Stimulated activated naive CD8-positive, alpha-beta T cell treated with anti-CD3 and anti-CD28 coated beads, Interleukin-15, Interleukin-2, amounts not matched to agents 100 U/mL and 50 U/mL, for 24 hours (primary cell): ENCODE results near the gene TIMP1.
"Not testable (repeated sequence)": the region's sequence is repeated elsewhere in the genome, so short reads cannot be mapped to it uniquely, and the experiment has no call there.

Source experiments
- ATAC-seq: fragments of 150-1000 bp; cut with Tn5 transposase; one replicate; pipeline ENCODE4 v1.10.0; 2021
- DNase-seq: peaks from one replicate; pipeline ENCODE4 v3.0.0; 2021

TIMP1 gene

GRCh38 chrX:47603125-47603524 lies 20.9 kb downstream of the TIMP1 start:
- not testable (repeated sequence) for DNase-seq, ATAC-seq

GRCh38 chrX:47605024-47605423 lies 22.8 kb downstream of the TIMP1 start:
- no peak for ATAC-seq
- DNase-seq, result no peak

- DNase-seq, result no peak
- no peak for ATAC-seq
Measured at GRCh38 chrX:47607091-47607490, 24.9 kb downstream of the TIMP1 start.

DNA sequence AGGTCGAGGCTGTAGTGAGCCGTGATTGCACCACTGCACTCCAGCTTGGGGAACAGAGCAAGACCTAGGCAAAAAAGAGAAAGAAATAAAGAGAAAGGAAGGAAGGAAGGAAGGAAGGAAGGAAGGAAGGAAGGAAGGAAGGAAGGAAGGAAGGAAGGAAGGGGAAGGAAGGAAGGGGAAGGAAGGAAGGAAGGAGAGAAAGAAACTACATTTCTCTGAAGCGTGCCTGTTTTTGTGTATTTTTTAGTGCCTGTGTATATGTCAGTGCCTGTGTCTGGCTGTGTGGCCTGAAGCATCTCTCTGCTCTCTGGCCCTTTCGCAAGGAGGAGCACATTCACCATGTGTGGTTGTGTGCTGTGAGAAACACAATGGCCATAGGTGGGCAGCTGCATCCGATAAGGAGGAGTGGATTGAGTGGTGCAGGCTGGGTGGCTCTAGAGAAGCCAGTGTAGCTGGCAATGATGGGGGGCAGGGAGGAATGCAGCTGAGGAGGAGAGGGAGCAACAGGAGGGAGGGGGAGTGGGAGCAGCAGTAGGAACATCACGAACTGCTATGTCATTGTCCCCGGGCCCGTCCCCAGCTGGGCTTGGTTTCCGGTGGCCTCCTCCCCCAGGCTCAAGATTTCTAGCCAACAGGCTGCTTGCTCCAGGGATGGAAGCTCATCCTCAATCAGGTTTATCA lies 26.0 kb downstream of the TIMP1 start:
- ATAC-seq (no peak), DNase-seq (no peak)

GRCh38 chrX:47610511-47610910 lies 28.3 kb downstream of the TIMP1 start:
- DNase-seq (no peak), ATAC-seq (no peak)

- no peak for ATAC-seq
- no peak for DNase-seq
Measured at GRCh38 chrX:47611489-47611888, 29.3 kb downstream of the TIMP1 start.

GRCh38 chrX:47611926-47612325 lies 29.7 kb downstream of the TIMP1 start:
- ATAC-seq, result no peak

DNA sequence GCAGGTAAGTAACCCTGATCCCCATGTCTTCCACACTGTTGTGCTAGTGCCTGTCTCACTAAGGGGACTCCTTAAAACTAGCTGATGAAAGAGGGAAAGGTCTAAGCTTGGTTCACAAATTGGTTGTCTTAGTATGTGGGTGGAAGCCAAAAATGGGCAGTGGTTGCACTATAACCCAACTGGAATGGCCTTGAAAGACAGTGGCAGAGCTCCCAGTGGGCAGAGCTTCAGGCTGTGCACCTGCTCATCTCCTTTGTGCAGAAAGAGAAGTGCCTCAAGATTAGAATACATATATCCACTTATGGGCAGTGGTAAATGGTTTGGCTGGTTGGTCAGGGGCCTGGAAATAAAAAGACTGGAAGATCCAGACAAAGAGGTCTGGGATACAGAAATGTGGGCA lies 30.2 kb downstream of the TIMP1 start:
- no peak for DNase-seq
- ATAC-seq, result no peak

More at GRCh38 chrX:47611926-47612325, 29.7 kb downstream of the TIMP1 start:
- DNase-seq, result no peak

DNA sequence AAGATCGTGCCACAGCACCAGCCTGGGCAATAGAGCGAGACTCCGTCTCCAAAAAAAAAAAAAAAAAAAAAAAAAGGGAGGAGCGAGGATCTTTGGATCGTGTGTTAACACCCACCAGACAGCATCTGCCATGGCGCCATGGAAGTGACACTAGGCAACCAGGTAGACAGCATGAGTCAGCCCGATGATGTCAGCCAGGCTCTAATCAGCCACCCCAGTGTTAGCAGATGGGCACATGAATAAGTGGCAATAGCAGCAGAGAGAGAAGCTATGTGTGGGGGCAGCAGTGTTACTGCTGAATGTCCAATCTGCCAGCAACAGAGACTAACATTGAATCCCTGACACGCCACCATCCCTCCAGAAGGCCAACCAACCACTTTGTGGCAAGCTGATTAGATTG lies 30.8 kb downstream of the TIMP1 start:
- DNase-seq (no peak), ATAC-seq (no peak)

- DNase-seq (no peak), ATAC-seq (no peak)
Measured at GRCh38 chrX:47614618-47615017, 32.4 kb downstream of the TIMP1 start.

- ATAC-seq (no peak), DNase-seq (no peak)
Measured at GRCh38 chrX:47618923-47619485, 36.8 kb downstream of the TIMP1 start.

DNA sequence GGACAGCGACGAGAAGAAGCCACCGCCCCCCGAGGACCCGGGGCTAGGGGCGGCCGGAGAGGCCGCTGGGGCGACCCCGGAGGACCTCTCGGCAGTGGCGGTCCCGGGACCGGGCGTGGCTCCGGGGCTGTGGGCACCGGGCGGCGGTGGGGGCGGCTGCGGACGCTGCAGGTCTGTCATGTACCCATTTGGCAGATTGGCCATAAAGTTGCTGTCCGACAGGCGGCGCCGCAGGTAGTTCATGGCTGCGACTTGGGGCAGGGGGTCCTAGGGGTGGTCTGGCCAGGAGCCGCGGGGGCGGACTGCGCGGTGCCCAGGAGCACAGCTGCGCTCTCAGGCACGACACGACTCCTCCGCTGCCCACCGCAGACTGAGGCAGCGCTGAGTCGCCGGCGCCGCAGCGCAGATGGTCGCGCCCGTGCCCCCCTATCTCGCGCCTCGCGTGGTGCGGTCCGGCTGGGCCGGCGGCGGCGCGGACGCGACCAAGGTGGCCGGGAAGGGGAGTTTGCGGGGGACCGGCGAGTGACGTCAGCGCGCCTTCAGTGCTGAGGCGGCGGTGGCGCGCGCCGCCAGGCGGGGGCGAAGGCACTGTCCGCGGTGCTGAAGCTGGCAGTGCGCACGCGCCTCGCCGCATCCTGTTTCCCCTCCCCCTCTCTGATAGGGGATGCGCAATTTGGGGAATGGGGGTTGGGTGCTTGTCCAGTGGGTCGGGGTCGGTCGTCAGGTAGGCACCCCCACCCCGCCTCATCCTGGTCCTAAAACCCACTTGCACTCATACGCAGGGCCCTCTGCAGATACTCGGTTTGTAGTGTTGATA lies 37.5 kb downstream of the TIMP1 start, which contains the start of gene SYN1:
SYN1 (minus strand) TSS at position 372 of the 817 bp plus-strand sequence; CDS start at position 243, 129 bp downstream.
- peak; percentile 74 for ATAC-seq
- DNase-seq, result peak; percentile 82

DNA sequence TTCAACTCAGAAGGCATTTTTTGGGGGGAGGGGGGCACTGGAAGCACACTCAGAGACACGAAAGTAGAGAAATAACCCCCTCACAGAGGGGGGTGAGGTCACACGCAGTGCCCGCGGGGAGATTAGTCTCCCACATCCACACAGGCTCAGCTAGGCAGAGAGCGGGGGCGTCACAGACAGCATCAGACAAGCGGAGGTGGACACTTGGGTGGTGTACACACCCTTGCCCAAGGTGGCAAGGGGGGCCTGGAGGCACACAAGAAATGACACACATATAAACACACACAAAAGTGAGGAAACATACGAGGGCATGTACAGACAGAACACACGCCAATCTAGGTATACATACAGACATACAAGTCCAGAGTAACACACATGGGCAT lies 38.1 kb downstream of the TIMP1 start:
- ATAC-seq, result no peak
- no peak for DNase-seq

- ATAC-seq (no peak), DNase-seq (no peak)
Measured at GRCh38 chrX:47621851-47622250, 39.6 kb downstream of the TIMP1 start.

- peak; percentile 39 for DNase-seq
- ATAC-seq, result peak; percentile 60
Measured at GRCh38 chrX:47623540-47624027, 41.3 kb downstream of the TIMP1 start.

- no peak for ATAC-seq
Measured at GRCh38 chrX:47625365-47625764, 43.1 kb downstream of the TIMP1 start.

GRCh38 chrX:47628982-47629381 lies 46.7 kb downstream of the TIMP1 start:
- ATAC-seq (no peak), DNase-seq (peak; percentile 14)

More at GRCh38 chrX:47625365-47625764, 43.1 kb downstream of the TIMP1 start:
- no peak for DNase-seq

- peak; percentile 21 for ATAC-seq
- no peak for DNase-seq
Measured at GRCh38 chrX:47629419-47630200, 47.4 kb downstream of the TIMP1 start, which contains the start of gene CFP. Gene CFP, minus strand, starts transcription at chrX:47629930. Its CDS starts 86 bp downstream, at chrX:47629844.

DNA sequence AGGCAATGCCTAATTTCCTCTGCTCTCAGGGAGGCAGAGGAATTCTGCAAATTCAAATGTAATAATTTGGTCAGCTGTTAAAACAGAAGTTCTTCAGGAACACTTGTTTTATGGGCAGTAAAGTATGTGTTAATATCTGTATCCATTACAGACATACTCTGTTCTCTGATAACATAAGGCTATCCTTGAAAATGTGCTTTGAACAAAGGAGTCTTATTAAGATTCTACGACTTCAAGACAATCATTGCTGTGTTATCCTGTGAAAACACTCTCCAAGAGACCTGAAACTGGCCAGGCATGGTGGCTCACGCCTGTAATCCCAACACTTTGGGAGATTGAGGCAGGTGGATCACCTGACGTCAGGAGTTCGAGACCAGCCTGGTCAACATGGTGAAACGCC lies 49.4 kb downstream of the TIMP1 start:
- ATAC-seq, result no peak
- no peak for DNase-seq

- DNase-seq, result no peak
- no peak for ATAC-seq
Measured at GRCh38 chrX:47632666-47633065, 50.4 kb downstream of the TIMP1 start.

- DNase-seq (no peak), ATAC-seq (no peak)
Measured at GRCh38 chrX:47633689-47634590, 51.7 kb downstream of the TIMP1 start.
